ENCODE measurements around the gene C22orf23.

C22orf23 gene

DNA sequence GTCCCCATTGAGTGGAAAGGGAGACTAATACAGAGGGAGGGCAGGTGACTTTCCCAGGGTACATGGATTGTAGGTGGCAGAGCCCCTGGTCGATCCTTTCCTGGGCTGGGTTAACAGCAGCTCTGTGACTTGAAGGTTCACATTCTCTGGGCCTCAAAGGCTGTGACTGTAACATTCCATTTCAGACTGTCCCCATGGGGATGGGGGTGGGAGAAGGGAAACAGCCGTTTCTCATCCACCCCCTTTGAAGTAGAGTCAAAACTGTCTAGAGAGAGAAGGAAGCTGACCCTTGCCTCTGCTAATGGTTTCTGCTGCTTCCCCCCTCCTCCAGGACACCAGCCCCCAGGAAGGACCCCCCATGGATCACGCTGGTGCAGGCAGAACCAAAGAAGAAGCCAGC is 28.1 kb downstream of the C22orf23 start:
- DNase-seq (ENCODE audit: low read depth): no peak

DNA sequence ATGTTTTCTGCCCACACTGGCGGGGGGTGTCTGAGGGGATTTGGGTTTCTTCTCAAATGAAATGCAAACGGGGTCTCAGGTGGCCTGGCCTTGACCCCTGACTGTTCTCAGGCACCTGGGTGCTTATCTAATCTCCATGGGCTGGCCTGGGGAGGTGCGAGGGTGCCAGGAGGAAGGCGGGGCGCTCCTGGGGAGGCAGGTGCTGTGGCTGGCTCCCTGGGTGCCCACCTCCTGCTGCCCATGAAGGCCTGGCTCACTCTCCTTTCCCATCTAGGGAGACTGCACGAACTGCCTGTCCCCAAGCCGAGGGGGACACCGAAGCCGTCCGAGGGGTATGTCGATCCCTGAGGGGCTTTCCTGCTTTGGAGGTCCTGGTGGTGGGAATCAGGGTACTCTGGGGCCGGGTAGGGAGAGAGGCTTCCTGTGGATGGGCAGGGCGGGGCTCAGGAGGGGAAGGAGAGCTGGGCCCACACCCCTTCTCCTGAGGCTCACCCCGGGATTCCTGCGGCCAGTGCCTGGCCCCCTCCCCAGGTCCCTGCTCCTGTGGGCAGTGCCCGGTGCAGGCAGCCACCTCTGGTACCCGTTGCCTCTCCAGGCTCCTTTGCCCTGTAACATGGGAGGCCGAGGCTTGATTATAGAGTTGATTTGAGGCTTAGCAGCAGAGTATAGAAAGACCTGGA is 28.9 kb downstream of the C22orf23 start:
- no peak for DNase-seq (ENCODE audit: low read depth)

DNA sequence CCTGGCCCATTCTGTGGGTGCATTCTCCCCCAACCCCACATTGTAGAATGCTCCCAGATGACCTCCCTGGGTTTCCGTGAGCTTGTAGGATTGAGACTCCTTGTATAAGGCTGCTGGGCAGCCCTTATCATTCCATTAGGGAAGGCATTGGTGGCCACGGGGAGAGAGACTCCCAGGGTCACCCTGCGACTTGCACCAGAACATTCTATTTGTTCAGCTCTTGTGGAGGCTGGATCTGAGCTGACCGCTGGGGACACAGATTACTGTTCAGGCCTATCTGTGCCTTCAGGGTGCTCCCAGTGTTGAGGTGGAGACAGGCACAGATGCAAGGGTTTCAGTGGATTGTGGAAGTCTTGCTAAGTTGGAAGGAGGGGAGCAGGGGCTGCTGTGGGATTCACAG is 29.5 kb downstream of the C22orf23 start:
- no peak for DNase-seq (ENCODE audit: low read depth)

DNA sequence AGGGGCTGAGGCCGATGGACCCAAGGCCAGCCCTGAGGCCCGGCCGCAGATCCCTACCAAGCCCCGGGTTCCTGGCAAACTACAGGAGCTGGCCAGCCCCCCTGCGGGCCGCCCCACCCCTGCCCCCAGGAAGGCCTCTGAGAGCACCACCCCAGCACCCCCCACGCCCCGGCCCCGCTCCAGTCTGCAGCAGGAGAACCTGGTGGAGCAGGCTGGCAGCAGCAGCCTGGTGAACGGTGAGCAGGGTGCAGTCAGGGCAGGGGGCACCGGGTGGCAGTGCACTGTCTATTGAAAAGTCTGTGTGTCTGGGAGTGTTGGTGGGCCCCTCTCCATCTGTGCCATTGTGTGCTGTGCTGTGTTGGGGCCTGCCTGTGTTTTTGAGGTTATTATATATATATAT is 31.2 kb downstream of the C22orf23 start:
- DNase-seq (ENCODE audit: low read depth): no peak

DNA sequence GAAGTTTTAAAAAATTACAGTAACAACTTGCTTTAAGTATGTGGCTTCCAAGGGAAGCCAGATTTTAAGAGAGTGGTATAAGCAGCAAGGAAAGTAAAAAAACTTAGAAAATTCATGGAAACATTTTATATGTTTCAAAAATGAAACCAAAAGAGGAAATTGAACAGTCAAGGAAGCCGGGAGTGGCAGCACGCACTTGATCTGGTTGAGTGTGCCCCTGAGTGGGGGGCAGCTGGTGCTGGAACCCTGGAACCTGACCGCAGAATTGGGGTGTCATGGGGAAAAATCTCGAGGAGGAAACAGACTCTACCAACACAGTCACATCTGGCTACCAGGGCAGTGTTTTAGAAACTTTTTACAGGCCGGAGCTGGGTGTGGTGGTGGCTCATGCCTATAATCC is 33.3 kb downstream of the C22orf23 start:
- DNase-seq (ENCODE audit: low read depth): no peak

DNA sequence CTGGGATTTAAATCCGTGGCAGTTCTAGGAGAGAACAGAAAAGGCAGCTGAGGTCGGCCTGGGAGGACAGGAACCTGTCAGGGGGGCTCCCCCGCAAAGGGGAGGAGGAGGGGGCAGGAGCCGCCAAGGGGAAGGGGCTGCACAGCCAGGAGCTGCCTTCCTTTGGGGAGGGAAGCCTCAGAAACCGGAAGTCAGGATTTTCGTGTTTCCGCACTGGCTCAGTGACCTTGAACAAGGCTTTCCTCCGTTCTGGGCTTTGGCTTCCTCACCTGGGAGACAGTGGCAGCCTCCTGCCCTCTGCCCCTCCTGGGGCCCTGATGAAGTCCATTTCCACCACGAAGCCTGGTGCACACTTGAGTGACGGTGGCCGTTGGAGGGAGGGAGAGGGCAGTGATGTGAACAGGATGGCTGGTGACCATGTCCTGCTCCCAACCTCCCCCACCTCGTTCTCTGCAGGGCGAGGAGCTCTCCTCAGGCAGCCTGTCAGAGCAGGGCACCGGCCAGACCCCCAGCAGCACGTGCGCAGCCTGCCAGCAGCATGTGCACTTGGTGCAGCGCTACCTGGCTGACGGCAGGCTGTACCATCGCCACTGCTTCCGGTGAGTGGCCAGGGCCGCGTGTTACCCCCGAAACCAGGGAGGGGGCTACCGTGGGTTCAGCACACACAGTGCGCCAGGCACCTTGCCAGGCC is 34.7 kb downstream of the C22orf23 start:
- DNase-seq (ENCODE audit: low read depth): no peak

DNA sequence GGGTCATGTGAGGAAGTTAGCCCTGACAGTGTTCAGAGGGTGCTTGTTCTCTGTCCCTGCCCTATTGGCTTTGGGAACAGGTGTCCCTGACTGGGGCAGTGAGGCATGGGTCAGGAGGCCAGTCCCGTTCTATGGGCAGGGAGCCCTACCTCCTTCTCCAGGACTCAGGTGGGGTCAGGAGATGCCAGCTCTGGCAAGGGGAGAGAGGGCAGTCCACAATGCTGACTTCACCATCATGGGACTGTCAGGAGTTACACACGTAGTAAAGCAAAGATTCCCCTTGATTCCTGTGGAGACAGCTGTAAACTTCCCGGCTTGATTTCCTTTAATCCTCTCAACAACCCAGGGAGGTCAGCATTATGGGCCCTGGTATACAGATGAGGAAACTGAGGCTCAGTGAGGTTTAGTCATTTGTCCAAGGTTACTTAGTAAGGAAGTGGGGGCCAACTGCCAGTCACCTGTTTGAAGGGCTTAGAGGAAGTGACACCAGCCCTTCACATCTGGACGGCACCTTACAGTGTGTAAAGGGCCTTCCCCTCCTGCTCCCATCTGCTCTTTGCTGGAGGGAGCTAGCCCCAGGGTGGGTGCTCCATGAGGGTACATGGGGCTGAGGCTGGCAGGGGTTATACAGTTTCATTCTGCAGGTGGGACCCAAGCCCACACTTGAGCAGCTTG is 35.4 kb downstream of the C22orf23 start:
- DNase-seq (ENCODE audit: low read depth): no peak

DNA sequence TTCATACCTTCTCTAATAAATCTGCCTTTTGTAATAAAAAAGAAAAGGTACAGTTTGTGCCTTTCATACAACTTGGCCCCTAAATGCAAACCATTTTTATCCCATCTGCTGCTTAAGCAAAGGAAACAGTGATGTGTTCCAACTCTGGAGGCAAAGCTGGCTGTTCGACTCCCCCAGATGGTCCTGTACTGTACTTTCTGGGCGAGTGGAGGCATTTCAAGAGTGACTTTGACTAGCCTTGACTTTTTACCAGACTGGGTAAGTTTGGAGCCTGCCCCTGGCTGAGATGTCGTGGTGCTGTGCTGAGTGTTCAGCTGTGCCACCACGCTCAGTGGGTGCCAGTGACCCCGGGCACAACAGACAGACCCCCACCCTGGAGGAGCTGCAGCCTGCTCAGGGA is 37.1 kb downstream of the C22orf23 start:
- no peak for DNase-seq (ENCODE audit: low read depth)

DNA sequence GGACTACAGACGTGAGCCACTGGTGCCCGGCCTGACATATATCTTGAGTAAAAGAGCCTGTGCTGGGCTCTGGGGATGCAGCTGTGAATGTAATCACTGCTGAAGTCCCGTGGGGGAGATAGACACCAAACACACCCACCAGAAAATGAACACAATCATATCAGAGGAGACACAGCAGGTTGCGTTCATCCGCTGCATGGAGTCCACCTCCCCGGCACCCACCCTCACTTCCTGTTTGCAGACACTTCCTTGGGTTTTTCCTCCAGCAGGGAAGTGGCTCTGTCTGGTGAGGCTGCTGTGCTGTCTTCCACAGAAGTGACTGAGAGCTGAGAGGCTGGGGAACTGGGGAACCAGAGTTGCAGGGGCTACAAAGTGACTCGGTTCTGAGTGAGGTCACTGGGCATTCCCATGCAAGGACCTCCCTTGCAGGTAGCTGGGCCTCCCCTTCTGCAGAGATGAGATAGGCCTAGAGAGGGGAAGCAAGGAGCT is 40.1 kb downstream of the C22orf23 start:
- DNase-seq (ENCODE audit: low read depth): no peak

DNA sequence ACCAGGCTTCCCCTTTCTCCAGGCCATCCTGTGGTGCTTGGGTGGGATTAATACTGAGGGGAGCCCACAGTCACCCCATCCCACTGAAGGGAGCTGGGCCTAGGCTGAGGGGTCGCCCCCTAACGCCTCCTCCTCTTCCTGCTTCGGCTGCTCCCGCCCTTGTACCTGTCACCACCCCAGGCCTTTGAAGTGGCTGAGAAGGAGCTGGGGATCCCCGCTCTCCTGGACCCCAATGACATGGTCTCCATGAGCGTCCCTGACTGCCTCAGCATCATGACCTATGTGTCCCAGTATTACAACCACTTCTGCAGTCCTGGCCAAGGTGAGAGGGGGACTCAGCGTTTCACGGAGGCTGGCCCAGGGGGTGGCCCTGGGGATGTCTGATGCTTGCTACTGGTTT is 41.2 kb downstream of the C22orf23 start:
- DNase-seq (ENCODE audit: low read depth): no peak

DNA sequence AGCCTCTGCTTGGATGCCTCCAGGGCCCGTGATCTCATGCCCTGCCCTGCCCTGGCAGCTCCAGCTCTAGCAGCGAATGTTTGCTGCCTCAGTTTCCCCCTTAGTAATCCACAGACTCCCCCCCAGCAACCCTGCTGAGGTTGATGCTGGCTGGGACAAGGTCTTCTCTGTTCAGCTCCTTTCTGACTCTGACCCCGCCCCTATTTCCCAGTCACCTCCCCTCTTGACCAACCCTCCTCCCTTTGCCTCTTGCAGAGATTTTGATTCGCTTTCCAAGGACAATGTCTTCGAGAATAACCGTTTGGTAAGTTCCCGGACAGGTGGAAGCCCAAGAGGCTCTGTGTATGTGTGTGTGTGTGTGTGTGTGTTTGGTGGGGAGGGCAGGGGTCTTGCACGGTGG is 41.7 kb downstream of the C22orf23 start:
- no peak for DNase-seq (ENCODE audit: low read depth)

DNA sequence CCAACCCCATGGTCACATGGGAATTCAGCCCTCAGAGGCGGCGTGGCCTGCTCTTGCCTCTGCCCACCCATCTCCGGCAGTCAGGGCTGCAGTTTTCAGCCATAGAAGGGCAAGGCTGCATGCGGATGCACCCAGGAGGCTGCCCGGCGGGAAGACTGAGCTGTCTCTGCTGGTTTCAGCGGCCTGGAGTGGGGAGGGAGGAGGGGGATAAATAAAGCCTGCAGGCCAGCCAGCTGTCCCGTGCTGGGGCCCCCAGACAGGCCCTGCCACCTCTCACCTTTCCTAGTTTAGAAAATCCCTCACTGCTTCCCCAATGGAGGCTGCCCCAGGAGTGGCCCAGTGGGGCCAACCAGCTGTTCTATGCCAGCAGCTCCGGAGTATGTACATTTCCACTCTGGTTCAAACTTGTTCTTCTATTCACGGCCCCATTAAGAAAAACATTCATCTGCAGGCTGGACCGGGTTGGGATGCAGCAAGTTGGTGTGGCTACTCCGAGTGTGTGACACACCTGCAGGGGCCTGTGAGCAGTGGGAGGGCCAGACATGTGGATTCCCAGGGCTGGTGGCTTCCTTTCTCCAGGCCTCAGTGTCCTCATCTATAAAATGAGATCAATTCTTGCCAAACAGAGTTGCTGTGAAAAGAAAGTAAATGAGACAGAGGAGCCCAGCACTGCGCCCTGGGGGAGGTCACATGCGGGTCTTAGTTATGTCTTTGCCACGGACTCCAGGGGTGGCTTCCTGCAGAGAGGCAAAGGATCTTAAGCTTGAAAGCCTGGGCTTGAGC is 42.3 kb downstream of the C22orf23 start:
- DNase-seq (ENCODE audit: low read depth): no peak

DNA sequence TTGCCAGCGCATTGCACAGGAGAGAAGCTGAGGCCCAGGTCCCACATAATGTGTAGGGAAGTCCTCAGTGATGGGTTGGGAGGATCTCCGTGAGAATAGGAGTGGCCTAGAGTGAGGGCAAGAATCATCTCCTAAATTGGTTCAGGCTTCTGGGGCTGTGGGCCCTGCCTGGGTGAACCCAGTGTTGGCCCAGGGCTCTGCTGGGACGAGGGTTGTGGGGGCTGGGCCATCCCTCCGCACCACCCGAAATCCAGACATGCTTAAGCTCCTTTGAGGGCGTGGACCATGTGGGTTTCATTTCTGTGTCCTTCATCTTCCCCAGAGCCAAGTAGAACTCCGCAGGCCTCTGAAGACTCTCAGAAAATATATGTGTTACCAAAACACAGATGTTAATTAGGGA is 43.6 kb downstream of the C22orf23 start:
- DNase-seq (ENCODE audit: low read depth): no peak

DNA sequence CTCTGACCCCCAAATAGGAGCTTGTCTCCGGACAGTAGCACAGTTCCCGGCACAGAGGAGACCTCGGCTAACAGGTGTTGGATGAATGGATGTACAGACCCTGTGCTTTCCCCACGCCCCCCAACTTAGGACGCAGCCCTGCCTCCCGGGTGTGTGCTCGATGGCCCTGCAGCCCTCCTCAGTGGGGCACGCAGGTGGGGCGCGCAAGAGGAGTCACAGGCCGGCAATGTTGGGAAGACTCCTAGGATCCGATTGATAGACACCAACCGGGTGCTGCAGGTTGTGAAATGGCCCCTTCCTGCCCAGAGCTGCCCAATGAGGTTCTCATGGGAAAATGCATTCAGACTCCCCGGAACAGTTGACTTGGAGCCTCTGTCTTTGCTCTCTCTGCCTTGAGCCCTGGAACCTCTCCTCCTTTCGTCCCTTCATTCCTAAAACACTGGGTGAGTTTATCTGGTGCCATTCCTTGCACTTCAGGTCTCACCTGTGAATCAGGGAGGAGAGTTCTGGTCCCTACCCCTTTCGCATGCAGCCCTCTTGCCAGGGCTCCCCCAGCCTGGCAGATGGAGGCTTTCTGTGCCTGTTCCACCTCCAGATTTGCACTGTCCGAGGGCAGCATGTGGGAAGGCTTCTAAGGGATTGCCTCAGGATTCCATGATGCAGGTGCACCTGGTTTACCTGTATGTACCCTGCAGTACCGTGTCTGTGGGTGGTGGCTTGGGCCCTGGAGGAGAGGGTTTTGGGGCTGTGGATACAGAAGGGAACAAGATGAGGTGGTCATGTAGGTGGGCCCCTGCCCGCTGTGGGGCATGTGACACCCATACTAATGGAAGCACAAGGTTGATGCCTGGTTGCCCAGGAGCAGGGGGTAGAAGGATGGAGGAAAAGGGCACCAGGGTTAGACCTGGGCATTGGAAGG is 46.1 kb downstream of the C22orf23 start:
- DNase-seq (ENCODE audit: low read depth): no peak

DNA sequence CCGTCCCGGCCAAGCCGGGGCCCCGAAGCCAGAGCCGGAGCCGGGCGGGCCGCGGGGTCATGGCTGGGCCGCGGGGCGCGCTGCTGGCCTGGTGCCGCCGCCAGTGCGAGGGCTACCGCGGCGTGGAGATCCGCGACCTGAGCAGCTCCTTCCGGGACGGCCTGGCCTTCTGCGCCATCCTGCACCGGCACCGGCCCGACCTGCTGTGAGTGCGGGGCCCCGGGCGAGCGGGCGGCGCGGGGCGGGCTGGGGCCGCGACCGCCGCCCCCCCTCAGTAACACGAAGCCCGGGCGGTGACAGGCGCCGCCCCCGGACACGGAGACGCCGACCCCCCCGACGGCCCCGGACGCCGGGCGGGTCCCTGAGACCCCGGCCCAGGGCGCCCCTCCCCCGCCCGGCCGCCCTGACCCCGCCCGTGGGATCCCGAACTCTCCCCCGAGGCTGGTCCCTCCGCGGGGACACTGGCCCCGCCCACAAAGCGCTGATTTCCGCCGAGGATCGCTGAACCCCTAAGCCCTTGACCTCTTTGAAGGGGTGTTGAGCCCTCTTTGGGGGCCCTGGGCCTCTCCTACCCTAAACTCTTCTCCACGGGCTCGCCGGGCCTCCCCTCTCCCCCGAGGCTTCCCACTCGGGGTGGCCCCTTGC is 46.9 kb downstream of the C22orf23 start:
- DNase-seq (ENCODE audit: low read depth): no peak

DNA sequence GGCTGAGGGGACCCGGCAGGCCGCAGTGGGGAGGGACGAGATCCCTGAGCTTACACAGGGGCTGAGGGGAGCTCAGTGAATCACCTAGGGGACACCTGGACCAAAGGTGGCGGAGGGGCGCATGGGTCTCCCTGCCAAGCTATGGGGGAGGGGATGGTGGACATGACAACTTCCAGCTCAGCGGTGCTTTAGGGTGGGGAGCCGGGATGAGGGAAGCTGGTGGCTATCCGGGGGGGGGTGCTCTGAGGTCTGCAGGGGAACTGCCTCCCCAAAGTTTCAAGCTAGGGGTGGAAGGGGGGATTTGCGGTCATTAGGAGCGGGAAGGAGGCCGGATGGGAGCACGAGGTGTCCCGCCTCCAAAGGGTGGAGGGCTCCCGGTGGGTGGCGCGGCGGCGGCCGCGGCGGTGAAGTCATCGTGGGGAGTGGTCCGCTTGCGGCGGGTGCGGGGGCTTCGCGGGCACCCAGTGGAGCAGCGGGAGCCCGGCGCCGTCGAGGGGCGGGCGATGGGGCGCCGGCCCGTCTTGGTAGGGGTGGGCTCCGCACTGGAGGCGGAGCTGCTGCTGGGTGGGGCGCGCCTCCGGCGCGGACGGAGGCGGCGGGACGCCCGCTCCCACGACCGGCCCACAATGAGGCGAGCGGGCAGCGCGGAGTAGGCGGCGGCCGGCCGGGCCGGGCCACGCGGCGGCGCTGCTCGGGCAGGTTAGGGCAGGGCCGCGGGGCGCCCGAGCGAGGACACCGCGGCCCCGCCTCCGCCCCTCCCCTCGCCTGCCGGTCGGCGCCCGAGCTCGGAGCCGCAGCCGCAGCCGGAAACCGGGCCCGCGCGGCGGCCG is 47.7 kb downstream of the C22orf23 start, which contains the start of gene MICALL1:
Gene MICALL1 (plus strand): TSS at position 764 of the 830 bp plus-strand sequence. CDS start 126 bp downstream, outside the sequence.
- peak; percentile 45 for DNase-seq (ENCODE audit: low read depth)

DNA sequence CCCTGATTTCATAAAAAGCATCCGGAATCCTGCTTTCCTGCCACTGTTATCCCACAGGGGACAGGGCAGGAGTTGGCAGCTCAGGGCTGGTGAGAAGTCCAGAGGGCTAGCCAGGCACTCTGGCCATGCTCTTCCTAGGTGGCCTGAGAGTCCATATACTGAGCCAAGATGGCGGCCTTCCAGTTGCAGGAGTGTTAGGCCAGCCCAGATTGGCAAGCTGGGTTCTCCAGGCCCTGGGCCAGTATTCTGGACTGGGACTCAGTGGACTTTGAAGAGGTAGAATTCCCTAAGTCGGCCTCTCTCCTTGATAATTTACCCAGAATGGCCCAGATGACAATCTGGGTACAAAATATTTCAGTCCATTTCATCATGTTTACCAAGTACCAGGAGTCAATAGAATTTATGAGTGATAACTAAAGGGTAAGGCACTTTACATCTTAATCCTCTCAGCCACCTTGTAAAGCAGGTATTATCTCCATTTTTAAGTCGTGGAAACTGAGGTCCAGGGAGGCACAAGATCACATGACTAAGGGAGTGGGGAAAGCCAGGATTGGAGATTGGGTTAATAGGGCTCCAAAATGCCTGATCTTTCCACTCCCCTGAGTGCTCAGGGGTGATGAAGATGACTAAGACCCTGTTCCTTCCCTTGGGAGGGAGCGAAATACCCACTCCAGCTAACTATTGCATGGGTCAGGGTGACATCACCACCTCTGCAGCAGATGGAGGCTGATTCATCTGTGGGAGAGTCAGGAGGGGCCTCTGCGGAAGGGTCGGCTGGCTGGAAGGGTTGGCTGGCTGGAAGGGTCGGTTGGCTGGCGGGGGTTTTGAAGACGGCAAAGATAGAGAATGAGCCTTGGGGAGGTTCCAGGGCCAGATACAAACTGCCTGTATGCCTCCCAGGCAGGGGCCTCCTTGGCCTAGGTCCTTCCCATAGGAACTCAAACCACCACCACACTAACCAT is 48.5 kb downstream of the C22orf23 start:
- peak; percentile 98 for DNase-seq (ENCODE audit: low read depth)

DNA sequence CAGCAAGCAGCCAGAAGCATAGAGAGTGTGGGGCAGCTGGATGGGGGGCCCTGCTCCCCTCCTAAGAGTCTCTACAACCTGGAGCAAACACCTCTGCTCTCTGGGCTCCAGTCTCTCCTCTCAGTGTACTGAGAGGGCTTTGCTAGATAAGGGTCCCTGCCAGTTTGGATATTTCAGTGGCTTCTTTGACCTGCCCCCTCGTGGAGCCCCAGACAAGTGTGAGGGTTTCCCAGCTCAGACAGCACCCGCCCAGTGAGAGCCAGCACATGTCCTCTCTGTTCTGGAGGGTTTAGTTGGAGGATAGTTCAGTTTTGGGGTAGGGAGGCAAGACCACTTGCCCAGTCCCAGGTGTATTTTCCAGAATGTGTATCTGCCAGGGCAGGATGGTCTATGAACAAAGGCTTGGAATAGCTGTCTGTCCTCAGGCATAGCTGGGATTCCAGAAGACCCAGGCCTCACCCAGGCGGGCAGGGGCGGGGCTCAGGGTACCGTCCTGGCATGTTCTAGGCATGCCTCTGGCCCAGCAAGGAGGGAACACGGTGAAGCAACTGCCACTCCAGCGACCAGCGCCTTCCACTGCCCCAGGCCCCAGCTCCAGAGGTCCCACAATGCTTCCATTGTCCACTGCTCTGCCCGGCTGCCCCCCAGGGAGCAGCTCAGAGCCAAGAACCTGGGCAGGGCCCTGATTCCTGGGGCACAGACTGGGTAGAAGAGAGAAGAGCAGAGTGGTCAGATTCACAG is 54.8 kb downstream of the C22orf23 start:
- DNase-seq (ENCODE audit: low read depth): no peak
